Upper lobe of right lung (tissue), 1 donor: Measurements from ENCODE around the gene MTCH2. TPM values are rescaled to one million over a fixed set of nuclear protein-coding genes. Genes with fewer than 3 reads are reported as not detected.

ENCODE experiments used
- ATAC-seq: fragments of 200-7000 bp; cut with Tn5 transposase; one replicate; pipeline ENCODE4 v1.9.1; 2020; ENCODE audit warnings: mild to moderate bottlenecking, moderate library complexity
- DNase-seq: peaks from one replicate; pipeline ENCODE4 v3.0.0-alpha.2; 2020
- H3K27ac ChIP-seq: fragments of 200-600 bp; one replicate; pipeline ENCODE4 v1.8.0; 2022
- H3K27me3 ChIP-seq: fragments of 200-600 bp; one replicate; pipeline ENCODE4 v1.8.0; 2022; ENCODE audit warnings: mild to moderate bottlenecking
- H3K36me3 ChIP-seq: fragments of 200-600 bp; one replicate; pipeline ENCODE4 v1.8.0; 2022
- H3K4me1 ChIP-seq: fragments of 200-600 bp; one replicate; pipeline ENCODE4 v1.8.0; 2022
- H3K4me3 ChIP-seq: fragments of 200-600 bp; one replicate; pipeline ENCODE4 v1.8.0; 2022; ENCODE audit warnings: mild to moderate bottlenecking
- H3K9me3 ChIP-seq: fragments of 200-600 bp; one replicate; pipeline ENCODE4 v1.8.0; 2022
- CTCF ChIP-seq: fragments of 200-600 bp; IDR thresholded peaks from one replicate; pipeline ENCODE4 v1.8.0; 2022; ENCODE audit warnings: antibody characterized with exemption
- intact Hi-C: fragments of 100-400 bp; cut with DNase I; formaldehyde crosslinking; loops from one replicate; pipeline ENCODE4 v1.11.0; 2022
- total RNA-seq: library from RNA; stranded (reverse); fragmentation: NEBNext Ultra II Directional; extraction: Animal tissue kit (Norgen Biotek cat#: 25700); gene quantifications from one replicate; pipeline ENCODE4 v1.2.1, GENCODE V29; 2021
- donor health status: DM: no; HTN: yes; CAD: no; lungs with severe emphysema.

The MTCH2 gene
- total RNA-seq, 1 donor from 2014 or later: 56.1 TPM

DNA sequence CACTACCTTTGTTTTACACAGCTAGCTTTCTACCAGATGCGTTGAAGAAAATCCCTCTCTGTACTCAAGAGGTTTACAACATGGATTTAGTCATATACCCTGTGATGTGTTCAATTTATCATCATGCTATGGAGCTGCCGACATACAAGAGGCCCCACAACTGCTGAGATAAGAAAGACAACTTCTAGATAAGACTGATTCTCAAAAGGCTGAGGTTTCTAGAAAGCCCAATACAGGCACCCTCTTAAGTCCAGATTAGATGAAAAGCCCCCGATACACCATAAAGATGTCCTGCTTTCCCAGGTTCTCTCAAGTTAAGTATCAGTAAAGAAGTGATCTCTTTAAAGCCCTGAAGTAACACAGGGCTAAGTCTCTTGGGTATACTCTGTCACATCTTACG, 14.3 kb downstream of the MTCH2 start:
- DNase-seq (no peak), ATAC-seq (no peak)
- TF ChIP-seq CTCF: no peak
- Histone ChIP-seq H3K4me3 (no peak overlapping the region), H3K36me3 (peaks cover 98% of the 10 kb centered on the region), H3K9me3 (no peaks in the 10 kb centered on the region), H3K27ac (no peak overlapping the region), H3K27me3 (no peaks in the 10 kb centered on the region), H3K4me1 (no peaks in the 10 kb centered on the region)
- intact Hi-C loops: no loop called here

DNA sequence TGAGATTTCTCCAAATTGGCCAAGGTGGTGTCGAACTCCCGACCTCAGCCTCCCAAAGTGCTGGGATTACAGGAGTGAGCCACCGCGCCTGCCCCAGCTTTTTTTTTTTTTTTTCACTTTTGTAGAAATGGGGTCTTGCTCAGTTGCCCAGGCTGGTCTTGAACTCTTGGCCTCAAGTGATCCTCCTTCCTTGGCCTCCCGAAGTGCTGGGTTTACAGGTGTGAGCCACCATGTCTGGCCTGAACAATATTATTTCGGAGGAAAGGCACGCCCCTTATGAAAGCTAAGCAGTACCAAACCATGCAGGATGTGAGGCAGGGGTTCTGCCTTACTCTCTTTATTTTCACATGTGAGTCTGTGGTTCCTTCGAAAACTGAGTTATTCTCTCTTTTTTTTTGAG, 16.1 kb downstream of the MTCH2 start:
- no peak for TF ChIP-seq CTCF
- DNase-seq (no peak), ATAC-seq (no peak)
- H3K4me3 ChIP-seq: no peak overlapping the region
- peaks cover 98% of the 10 kb centered on the region for H3K36me3 ChIP-seq
- no peaks in the 10 kb centered on the region for H3K9me3 ChIP-seq
- no peak overlapping the region for H3K27ac ChIP-seq
- intact Hi-C loops: no loop called here
- H3K4me1 ChIP-seq: no peaks in the 10 kb centered on the region
- no peaks in the 10 kb centered on the region for H3K27me3 ChIP-seq

DNA sequence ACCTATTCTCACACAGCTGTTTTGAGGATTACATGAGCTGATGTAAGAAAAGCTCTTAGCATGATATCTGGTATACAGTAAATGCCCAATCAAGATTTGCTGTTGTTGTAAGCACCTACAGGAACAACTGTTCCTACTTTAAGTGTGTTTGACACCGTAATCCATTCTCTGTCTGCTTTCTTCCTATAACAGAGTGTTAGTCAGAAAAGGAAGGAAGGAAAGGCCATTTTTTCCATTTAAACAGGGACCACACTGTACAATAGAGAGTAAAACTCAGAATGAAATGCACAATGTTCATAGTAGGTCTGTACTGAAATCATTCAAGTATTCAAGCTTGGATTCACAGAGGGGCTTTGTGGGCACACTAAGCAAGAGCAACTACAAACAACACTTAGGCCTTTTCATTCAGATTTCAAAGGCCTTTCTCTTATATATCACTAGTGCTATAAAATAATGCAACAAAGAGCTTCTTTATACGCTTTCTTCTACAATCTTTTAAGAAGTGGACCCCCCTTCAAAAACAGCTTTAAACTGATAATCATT, 21.5 kb downstream of the MTCH2 start:
- no peak for DNase-seq
- H3K4me1 ChIP-seq: peaks cover 5% of the 10 kb centered on the region
- TF ChIP-seq CTCF: no peak
- H3K27ac ChIP-seq: no peak overlapping the region
- intact Hi-C loops: no loop called here
- H3K36me3 ChIP-seq: peaks cover 80% of the 10 kb centered on the region
- no peak overlapping the region for H3K4me3 ChIP-seq
- ATAC-seq: no peak
- H3K9me3 ChIP-seq: no peaks in the 10 kb centered on the region
- no peaks in the 10 kb centered on the region for H3K27me3 ChIP-seq

GRCh38 chr11:47617417-47617809, 24.9 kb downstream of the MTCH2 start:
- DNase-seq (no peak), ATAC-seq (no peak)
- H3K27ac ChIP-seq: no peak overlapping the region
- TF ChIP-seq CTCF: no peak
- no peaks in the 10 kb centered on the region for H3K27me3 ChIP-seq
- intact Hi-C loops: no loop called here
- peaks cover 5% of the 10 kb centered on the region for H3K4me1 ChIP-seq
- H3K4me3 ChIP-seq: no peak overlapping the region
- peaks cover 46% of the 10 kb centered on the region for H3K36me3 ChIP-seq
- no peaks in the 10 kb centered on the region for H3K9me3 ChIP-seq

- H3K27ac ChIP-seq: no peak overlapping the region
Measured at GRCh38 chr11:47616726-47617416, 25.5 kb downstream of the MTCH2 start.

More at GRCh38 chr11:47616726-47617416, 25.5 kb downstream of the MTCH2 start:
- peaks cover 5% of the 10 kb centered on the region for H3K4me1 ChIP-seq
- peak; percentile 55 for TF ChIP-seq CTCF
- intact Hi-C loops: no loop called here
- H3K36me3 ChIP-seq: peaks cover 41% of the 10 kb centered on the region
- no peaks in the 10 kb centered on the region for H3K9me3 ChIP-seq
- H3K4me3 ChIP-seq: no peak overlapping the region
- DNase-seq (no peak), ATAC-seq (peak; percentile 72)
- H3K27me3 ChIP-seq: no peaks in the 10 kb centered on the region
